GM21737 (cell line): ENCODE measurements around the gene MUSTN1.

Experiments
- ATAC-seq: cut with Tn5 transposase; IDR thresholded peaks from one replicate; pipeline ENCODE4 v1.9.1; 2021; ENCODE audit warnings: mild to moderate bottlenecking, moderate library complexity; ENCODE audit not compliant: unreplicated experiment

The MUSTN1 gene

GRCh38 chr3:52787672-52788625 is 46.9 kb downstream of the MUSTN1 start:
- ATAC-seq: no peak

DNA sequence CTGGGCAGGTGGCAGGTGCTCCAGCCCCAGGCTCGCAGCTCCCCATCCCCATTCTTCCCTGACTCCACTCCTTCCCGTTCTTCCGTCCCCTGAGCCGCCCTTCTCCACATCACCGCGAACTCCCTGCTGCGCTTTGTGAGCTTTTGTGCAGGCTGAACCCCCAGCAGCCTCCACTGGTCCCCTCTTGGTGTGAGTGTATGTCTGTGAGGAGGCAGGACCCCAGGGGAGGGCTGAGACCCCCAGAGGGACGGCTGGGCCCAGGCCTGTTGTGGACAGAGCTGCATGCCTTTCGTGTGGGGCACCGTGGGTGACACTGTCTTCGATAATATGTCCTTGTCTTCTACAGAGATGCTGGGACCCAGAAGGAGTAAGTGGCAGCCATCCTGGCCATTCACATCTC is 47.6 kb downstream of the MUSTN1 start:
- ATAC-seq: no peak

- no peak for ATAC-seq
Measured at GRCh38 chr3:52786330-52787215, 48.2 kb downstream of the MUSTN1 start.

GRCh38 chr3:52784931-52785590 is 49.8 kb downstream of the MUSTN1 start:
- ATAC-seq: no peak

- no peak for ATAC-seq
Measured at GRCh38 chr3:52784021-52784621, 50.7 kb downstream of the MUSTN1 start.

GRCh38 chr3:52783211-52783555 is 51.6 kb downstream of the MUSTN1 start:
- no peak for ATAC-seq
